ENCODE measurements around the gene CELF1.

- no peak for TF ChIP-seq CTCF (IDR thresholded peaks at IDR 0.05)
- no peak for TF ChIP-seq POLR2A (IDR thresholded peaks at IDR 0.05)
These were observed 821 bp downstream of the CELF1 start for GRCh38 chr11:47552056-47552565.
